ENCODE data around the gene MYLK.

MYLK gene

GRCh38 chr3:123689831-123690230 is 194.3 kb downstream of the MYLK start:
- TF ChIP-seq FOXP2 (optimal IDR thresholded peaks at IDR 0.05; ENCODE audit: borderline replicate concordance, extremely low read depth, extremely low read length, insufficient read depth) (no peak), TAF1 (IDR thresholded peaks at IDR 0.05; ENCODE audit: borderline replicate concordance, insufficient read depth, low read length) (no peak), SIN3A (IDR thresholded peaks at IDR 0.05; ENCODE audit: borderline replicate concordance, insufficient read depth, low read length) (no peak), POLR2AphosphoS5 (IDR thresholded peaks at IDR 0.05; ENCODE audit: low read depth, low read length) (no peak), REST (IDR thresholded peaks at IDR 0.05; ENCODE audit: insufficient read depth in 1 of 2, low read depth in 2 of 2, low read length in 2 of 2) (no peak)

GRCh38 chr3:123688241-123688747 is 195.8 kb downstream of the MYLK start:
- no peak for TF ChIP-seq TAF1 (IDR thresholded peaks at IDR 0.05; ENCODE audit: borderline replicate concordance, insufficient read depth, low read length)
- no peak for TF ChIP-seq POLR2AphosphoS5 (IDR thresholded peaks at IDR 0.05; ENCODE audit: low read depth, low read length)
- no peak for TF ChIP-seq FOXP2 (optimal IDR thresholded peaks at IDR 0.05; ENCODE audit: borderline replicate concordance, extremely low read depth, extremely low read length, insufficient read depth)
- no peak for TF ChIP-seq SIN3A (IDR thresholded peaks at IDR 0.05; ENCODE audit: borderline replicate concordance, insufficient read depth, low read length)
- TF ChIP-seq REST (IDR thresholded peaks at IDR 0.05; ENCODE audit: insufficient read depth in 1 of 2, low read depth in 2 of 2, low read length in 2 of 2) = no peak

GRCh38 chr3:123687286-123687685 is 196.8 kb downstream of the MYLK start:
- TF ChIP-seq SIN3A (IDR thresholded peaks at IDR 0.05; ENCODE audit: borderline replicate concordance, insufficient read depth, low read length) (no peak), REST (IDR thresholded peaks at IDR 0.05; ENCODE audit: insufficient read depth in 1 of 2, low read depth in 2 of 2, low read length in 2 of 2) (no peak), POLR2AphosphoS5 (IDR thresholded peaks at IDR 0.05; ENCODE audit: low read depth, low read length) (no peak), FOXP2 (optimal IDR thresholded peaks at IDR 0.05; ENCODE audit: borderline replicate concordance, extremely low read depth, extremely low read length, insufficient read depth) (no peak), TAF1 (IDR thresholded peaks at IDR 0.05; ENCODE audit: borderline replicate concordance, insufficient read depth, low read length) (no peak)

- TF ChIP-seq POLR2AphosphoS5 (IDR thresholded peaks at IDR 0.05; ENCODE audit: low read depth, low read length) (no peak), REST (IDR thresholded peaks at IDR 0.05; ENCODE audit: insufficient read depth in 1 of 2, low read depth in 2 of 2, low read length in 2 of 2) (no peak), TAF1 (IDR thresholded peaks at IDR 0.05; ENCODE audit: borderline replicate concordance, insufficient read depth, low read length) (no peak), SIN3A (IDR thresholded peaks at IDR 0.05; ENCODE audit: borderline replicate concordance, insufficient read depth, low read length) (no peak), FOXP2 (optimal IDR thresholded peaks at IDR 0.05; ENCODE audit: borderline replicate concordance, extremely low read depth, extremely low read length, insufficient read depth) (no peak)
Observed at GRCh38 chr3:123686251-123686650, 197.9 kb downstream of the MYLK start.

GRCh38 chr3:123685780-123686179 is 198.4 kb downstream of the MYLK start:
- TF ChIP-seq SIN3A (IDR thresholded peaks at IDR 0.05; ENCODE audit: borderline replicate concordance, insufficient read depth, low read length) (no peak), REST (IDR thresholded peaks at IDR 0.05; ENCODE audit: insufficient read depth in 1 of 2, low read depth in 2 of 2, low read length in 2 of 2) (no peak), FOXP2 (optimal IDR thresholded peaks at IDR 0.05; ENCODE audit: borderline replicate concordance, extremely low read depth, extremely low read length, insufficient read depth) (no peak), TAF1 (IDR thresholded peaks at IDR 0.05; ENCODE audit: borderline replicate concordance, insufficient read depth, low read length) (no peak), POLR2AphosphoS5 (IDR thresholded peaks at IDR 0.05; ENCODE audit: low read depth, low read length) (no peak)

All from PFSK-1 (cell line).